Mucosa of descending colon (tissue), 3 donors: ENCODE data around the gene GSPT1. TPM values are rescaled to one million over a fixed set of nuclear protein-coding genes. Genes with fewer than 3 reads are reported as not detected.
A peak's percentile ranks its signal among the peaks of the same experiment; 100 is the strongest.
"Not testable (repeated sequence)": the region's sequence is repeated elsewhere in the genome, so short reads cannot be mapped to it uniquely, and the experiment has no call there.

ENCODE experiments used
- ATAC-seq: fragments of 200-7000 bp; cut with Tn5 transposase; one replicate; pipeline ENCODE4 v1.9.1; 2020; ENCODE audit warnings: mild to moderate bottlenecking, moderate library complexity
- DNase-seq, 3 donors: peaks; one replicate each; pipeline ENCODE4 v3.0.0-alpha.2; 2020
- H3K36me3 ChIP-seq: fragments of 200-600 bp; one replicate; pipeline ENCODE4 v1.8.0; 2021; ENCODE audit warnings: low read depth, mild to moderate bottlenecking
- H3K4me1 ChIP-seq: fragments of 200-600 bp; one replicate; pipeline ENCODE4 v1.8.0; 2021; ENCODE audit warnings: low read depth, mild to moderate bottlenecking
- H3K4me3 ChIP-seq: fragments of 200-600 bp; one replicate; pipeline ENCODE4 v1.8.0; 2021; ENCODE audit warnings: mild to moderate bottlenecking
- H3K9me3 ChIP-seq: fragments of 200-600 bp; one replicate; pipeline ENCODE4 v1.8.0; 2021; ENCODE audit warnings: mild to moderate bottlenecking
- CTCF ChIP-seq: fragments of 200-600 bp; IDR thresholded peaks from one replicate; pipeline ENCODE4 v1.8.0; 2022; ENCODE audit warnings: antibody characterized with exemption, mild to moderate bottlenecking
- intact Hi-C, 2 donors: fragments of 100-400 bp; cut with DNase I in 1 of 2; cut with micrococcal nuclease in 1 of 2; formaldehyde crosslinking; loops; one replicate each; pipeline versions ENCODE4 v1.11.0 to v1.11.1; 2022; cut with DNase I, micrococcal nuclease
- total RNA-seq, 3 donors: library from RNA; stranded (reverse); fragmentation: NEBNext Ultra II Directional in 2 of 3; extraction: Animal tissue kit (Norgen Biotek cat#: 25700) in 2 of 3; gene quantifications; one replicate each; pipeline versions ENCODE4 v1.2.1 to v1.2.4, GENCODE V29; 2021 to 2023
- donor health status: DM: no; HTN: no; CAD: no; lungs with moderate emphysema.
- donor health status: DM: no; HTN: no; CAD: no.
- donor health status: DM: no; HTN: yes; CAD: no.

The GSPT1 gene
- total RNA-seq, 3 donors from 2014 or later = 99.0 to 119 (median 113) TPM

GRCh38 chr16:11835309-11835708, 80.4 kb downstream of the GSPT1 start:
- Histone ChIP-seq H3K4me1 (no peaks in the 10 kb centered on the region), H3K36me3 (peaks cover 12% of the 10 kb centered on the region), H3K9me3 (no peaks in the 10 kb centered on the region), H3K4me3 (no peak overlapping the region)
- intact Hi-C loops = loop anchor here (10.0 kb wide), 2 partner anchors 311 to 441 kb away; a partner anchor contains a TSS
- ATAC-seq (no peak), DNase-seq (no peak)
- TF ChIP-seq CTCF = no peak

- H3K36me3 ChIP-seq = peaks cover 8% of the 10 kb centered on the region
- TF ChIP-seq CTCF = no peak
- no peak for ATAC-seq
- no peaks in the 10 kb centered on the region for H3K4me1 ChIP-seq
- intact Hi-C loops = loop anchor here (10.0 kb wide), 2 partner anchors 309 to 439 kb away; a partner anchor contains a TSS
- DNase-seq = no peak
- H3K4me3 ChIP-seq = no peak overlapping the region
- H3K9me3 ChIP-seq = no peaks in the 10 kb centered on the region
Measured at GRCh38 chr16:11833951-11834695, 81.6 kb downstream of the GSPT1 start.

GRCh38 chr16:11828696-11829095, 87.1 kb downstream of the GSPT1 start:
- no peak for ATAC-seq
- no peak for TF ChIP-seq CTCF
- H3K36me3 ChIP-seq = no peaks in the 10 kb centered on the region
- no peaks in the 10 kb centered on the region for H3K4me1 ChIP-seq
- no peaks in the 10 kb centered on the region for H3K9me3 ChIP-seq
- DNase-seq = no peak
- H3K4me3 ChIP-seq = no peak overlapping the region
- intact Hi-C loops = no loop called here

- H3K4me1 ChIP-seq, DNase-seq, H3K36me3 ChIP-seq, ATAC-seq, intact Hi-C loops, H3K4me3 ChIP-seq, H3K9me3 ChIP-seq: not testable (repeated sequence)
Measured at GRCh38 chr16:11825520-11826165, 90.1 kb downstream of the GSPT1 start.

GRCh38 chr16:11824362-11824761, 91.4 kb downstream of the GSPT1 start:
- Histone ChIP-seq H3K4me3 (no peak overlapping the region), H3K9me3 (no peaks in the 10 kb centered on the region), H3K4me1 (no peaks in the 10 kb centered on the region), H3K36me3 (no peaks in the 10 kb centered on the region)
- DNase-seq = peak in 1 of 3 donors; percentile 30
- ATAC-seq = peak; percentile 74
- TF ChIP-seq CTCF = no peak
- intact Hi-C loops = no loop called here

- H3K36me3 ChIP-seq, H3K4me3 ChIP-seq, H3K9me3 ChIP-seq, ATAC-seq, DNase-seq, intact Hi-C loops, H3K4me1 ChIP-seq: not testable (repeated sequence)
Measured at GRCh38 chr16:11823645-11824044, 92.1 kb downstream of the GSPT1 start.
